HepG2 (cell line): ENCODE data around the gene RBPMS2. TPM values are rescaled to one million over a fixed set of nuclear protein-coding genes. Genes with fewer than 3 reads are reported as not detected.

Experiments used
- AHDC1 ChIP-seq: sonication (generic); formaldehyde crosslinking; IDR thresholded peaks from 2 replicates; pipeline ENCODE4 v1.5.1; 2020; ENCODE audit warnings: mild to moderate bottlenecking, missing genetic modification reagents, borderline replicate concordance
- MED1 ChIP-seq: sonication (generic); formaldehyde crosslinking; IDR thresholded peaks from 2 replicates; pipeline ENCODE4 v1.4.0; 2020; ENCODE audit warnings: missing genetic modification reagents
- NFE2L2 ChIP-seq: fragments of 150-350 bp; IDR thresholded peaks from 2 replicates; pipeline ENCODE4 v1.6.1; 2014; ENCODE audit warnings: low read length
- RARA ChIP-seq: IDR thresholded peaks from 2 replicates; pipeline ENCODE4 v1.6.1; 2016; ENCODE audit warnings: missing genetic modification reagents, missing compliant biosample characterization
- SMAD3 ChIP-seq: sonication (generic); formaldehyde crosslinking; IDR thresholded peaks from 2 replicates; pipeline ENCODE4 v1.4.0; 2020; ENCODE audit warnings: missing genetic modification reagents
- SMC3 ChIP-seq: IDR thresholded peaks from 2 replicates; pipeline ENCODE4 v1.6.1; 2011; ENCODE audit warnings: low read length, improper control_type of control experiment
- SOX6 ChIP-seq, 2 experiments: fragments of 450-650 bp in 1 of 2; sonication (generic) in 1 of 2; formaldehyde crosslinking in 1 of 2; IDR thresholded peaks; 2 replicates each; pipeline versions ENCODE4 v1.4.0 to v1.6.1; 2017 to 2020; ENCODE audit warnings: antibody characterized with exemption in 1 of 2, mild to moderate bottlenecking in 1 of 2, missing genetic modification reagents in 1 of 2
- TP53 ChIP-seq: sonication (generic); formaldehyde crosslinking; conservative IDR thresholded peaks from 2 replicates; pipeline ENCODE4 v1.4.0; 2020; ENCODE audit warnings: missing genetic modification reagents
- ZNF253 ChIP-seq: sonication (generic); formaldehyde crosslinking; IDR thresholded peaks from 2 replicates; pipeline ENCODE4 v1.8.0; 2022; ENCODE audit warnings: mild to moderate bottlenecking, missing genetic modification reagents, borderline replicate concordance
- ZNF276 ChIP-seq: sonication (generic); formaldehyde crosslinking; IDR thresholded peaks from 2 replicates; pipeline ENCODE4 v1.4.0; 2020; ENCODE audit warnings: mild to moderate bottlenecking, low read depth, missing genetic modification reagents
- ZNF431 ChIP-seq: sonication (generic); formaldehyde crosslinking; IDR thresholded peaks from 2 replicates; pipeline ENCODE4 v1.9.0; 2022; ENCODE audit warnings: missing genetic modification reagents, low read depth, mild to moderate bottlenecking, borderline replicate concordance
- ZNF550 ChIP-seq: sonication (generic); formaldehyde crosslinking; IDR thresholded peaks from 2 replicates; pipeline ENCODE4 v1.4.0; 2020; ENCODE audit warnings: mild to moderate bottlenecking, missing genetic modification reagents, borderline replicate concordance
- ZNF574 ChIP-seq: sonication (generic); formaldehyde crosslinking; IDR thresholded peaks from 2 replicates; pipeline ENCODE4 v1.4.0; 2020; ENCODE audit warnings: missing genetic modification reagents
- ZNF792 ChIP-seq: IDR thresholded peaks from 2 replicates; pipeline ENCODE4 v1.6.1; 2016
- polyA plus RNA-seq, 8 experiments: library from polyadenylated mRNA; depleted of rRNA in 3 of 8; stranded (reverse) in 7 of 8; unstranded in 1 of 8; fragments of >200 nt; fragmentation: Illumina TruSeq in 4 of 8; extraction: Trizol in 4 of 8; gene quantifications; 2 replicates each; pipeline versions ENCODE4 v1.2.1 to v1.2.3, GENCODE V29; 2011 to 2016; ENCODE audit warnings: low read depth in 4 of 8, missing spikeins in 1 of 8, mixed read lengths in 1 of 8; ENCODE audit not compliant: insufficient read depth in 1 of 8
- total RNA-seq, 5 experiments: library from RNA; depleted of rRNA; stranded (reverse); fragments of >200 nt; fragmentation: Illumina TruSeq; extraction: Trizol; gene quantifications; 2 replicates each; pipeline ENCODE4 v1.2.3, GENCODE V29; 2016; ENCODE audit warnings: low read depth in 1 of 5
- TF ChIP-seq, protein P1 (sequence below): sonication (generic); formaldehyde crosslinking; IDR thresholded peaks from 2 replicates; pipeline ENCODE4 v1.4.0; 2020; ENCODE audit warnings: missing genetic modification reagents, borderline replicate concordance

RBPMS2 gene
- total and polyA plus RNA-seq, 2 of the 13 experiments (the other 11 are each of a cell fraction or from before 2014, with no cell fraction given), result 0.08 TPM; not detected in 1

DNA sequence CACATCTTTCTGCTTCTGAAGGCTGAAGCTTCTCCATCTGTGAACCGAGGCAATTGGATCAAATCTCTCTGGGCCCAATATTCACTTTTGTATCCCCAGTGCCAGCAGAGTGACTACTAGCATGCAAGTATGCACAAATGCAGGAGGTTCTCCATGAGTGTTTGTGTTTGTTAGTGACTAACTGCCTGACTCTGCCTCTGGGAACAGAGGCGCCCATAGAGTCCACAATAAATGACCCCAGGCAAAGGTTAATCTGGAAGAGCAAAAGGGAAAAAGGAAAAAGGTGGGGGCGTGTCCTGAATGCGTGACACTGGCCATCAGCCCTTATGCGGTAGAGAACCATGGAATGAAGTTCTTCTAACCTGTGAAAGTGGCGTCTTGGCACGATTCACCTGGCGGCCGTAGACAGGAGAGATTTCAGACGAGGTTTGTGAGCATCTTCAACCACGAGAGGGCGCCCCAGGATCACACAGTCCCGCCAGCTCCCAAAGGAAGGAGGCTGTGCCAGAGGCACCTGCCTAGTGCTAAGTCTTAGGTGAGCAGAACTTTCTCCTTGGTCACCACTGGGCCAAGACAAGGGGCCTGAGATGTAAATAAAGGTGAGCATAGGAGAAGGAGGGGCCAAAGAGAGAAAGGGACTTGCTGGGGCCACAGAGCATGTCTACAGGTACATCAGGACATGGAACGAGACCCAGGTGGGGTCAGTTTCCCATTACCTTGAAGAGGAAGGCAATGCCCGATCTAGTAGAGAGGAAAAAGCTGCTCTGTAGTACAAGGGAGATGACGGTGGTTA is 44.2 kb downstream of the RBPMS2 start (continued):
- TF ChIP-seq SMC3, result peak; percentile 82
- peak; percentile 42; the same call in 1 of the 2 replicates for TF ChIP-seq ZNF550 (CRISPR knock-in tag)
- TF ChIP-seq SMAD3, result 0 out of 2 replicates have a peak, but pooled peaks have one; percentile 51
- TF ChIP-seq SOX6 (IDR thresholded peaks at IDR 0.05), result no peak
- 0 out of 2 replicates have a peak, but pooled peaks have one; percentile 34 for TF ChIP-seq SOX6 (CRISPR knock-in tag; IDR thresholded peaks at IDR 0.05)
- TF ChIP-seq AHDC1 (CRISPR knock-in tag), result peak; percentile 31; the same call in 1 of the 2 replicates
- TF ChIP-seq NFE2L2, result no peak
- TF ChIP-seq, protein P1, sequence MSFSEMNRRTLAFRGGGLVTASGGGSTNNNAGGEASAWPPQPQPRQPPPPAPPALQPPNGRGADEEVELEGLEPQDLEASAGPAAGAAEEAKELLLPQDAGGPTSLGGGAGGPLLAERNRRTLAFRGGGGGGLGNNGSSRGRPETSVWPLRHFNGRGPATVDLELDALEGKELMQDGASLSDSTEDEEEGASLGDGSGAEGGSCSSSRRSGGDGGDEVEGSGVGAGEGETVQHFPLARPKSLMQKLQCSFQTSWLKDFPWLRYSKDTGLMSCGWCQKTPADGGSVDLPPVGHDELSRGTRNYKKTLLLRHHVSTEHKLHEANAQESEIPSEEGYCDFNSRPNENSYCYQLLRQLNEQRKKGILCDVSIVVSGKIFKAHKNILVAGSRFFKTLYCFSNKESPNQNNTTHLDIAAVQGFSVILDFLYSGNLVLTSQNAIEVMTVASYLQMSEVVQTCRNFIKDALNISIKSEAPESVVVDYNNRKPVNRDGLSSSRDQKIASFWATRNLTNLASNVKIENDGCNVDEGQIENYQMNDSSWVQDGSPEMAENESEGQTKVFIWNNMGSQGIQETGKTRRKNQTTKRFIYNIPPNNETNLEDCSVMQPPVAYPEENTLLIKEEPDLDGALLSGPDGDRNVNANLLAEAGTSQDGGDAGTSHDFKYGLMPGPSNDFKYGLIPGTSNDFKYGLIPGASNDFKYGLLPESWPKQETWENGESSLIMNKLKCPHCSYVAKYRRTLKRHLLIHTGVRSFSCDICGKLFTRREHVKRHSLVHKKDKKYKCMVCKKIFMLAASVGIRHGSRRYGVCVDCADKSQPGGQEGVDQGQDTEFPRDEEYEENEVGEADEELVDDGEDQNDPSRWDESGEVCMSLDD, result no peak
- TF ChIP-seq RARA (CRISPR knock-in tag), result 0 out of 2 replicates have a peak, but pooled peaks have one; percentile 32
- no peak for TF ChIP-seq TP53
- 0 out of 2 replicates have a peak, but pooled peaks have one; percentile 21 for TF ChIP-seq ZNF276
- 0 out of 2 replicates have a peak, but pooled peaks have one; percentile 28 for TF ChIP-seq ZNF253
- TF ChIP-seq MED1 (CRISPR knock-in tag), result 0 out of 2 replicates have a peak, but pooled peaks have one; percentile 18
- TF ChIP-seq ZNF574 (CRISPR knock-in tag), result 0 out of 2 replicates have a peak, but pooled peaks have one; percentile 20
- no peak for TF ChIP-seq ZNF431 (CRISPR knock-in tag)
- no peak for TF ChIP-seq ZNF792 (CRISPR knock-in tag)
